Subcutaneous adipose tissue (tissue), 4 donors: ENCODE measurements around the gene SSH2. TPM values are rescaled to one million over a fixed set of nuclear protein-coding genes. Genes with fewer than 3 reads are reported as not detected.

ENCODE experiments used
- total RNA-seq, 4 donors: library from RNA; depleted of rRNA; stranded (reverse); fragments of >200 nt; gene quantifications; one replicate each; pipeline ENCODE4 v1.1.0, GENCODE V29; 2016
- TF ChIP-seq, protein P1 (sequence below): fragments of 450-650 bp; IDR thresholded peaks from one replicate; pipeline ENCODE4 v1.5.1; 2016; ENCODE audit warnings: low read depth, mild to moderate bottlenecking, control low read depth, antibody characterized with exemption, moderate library complexity

The SSH2 gene
- total RNA-seq, 4 donors from 2014 or later: 51.8 to 70.6 (median 61.4) TPM

DNA sequence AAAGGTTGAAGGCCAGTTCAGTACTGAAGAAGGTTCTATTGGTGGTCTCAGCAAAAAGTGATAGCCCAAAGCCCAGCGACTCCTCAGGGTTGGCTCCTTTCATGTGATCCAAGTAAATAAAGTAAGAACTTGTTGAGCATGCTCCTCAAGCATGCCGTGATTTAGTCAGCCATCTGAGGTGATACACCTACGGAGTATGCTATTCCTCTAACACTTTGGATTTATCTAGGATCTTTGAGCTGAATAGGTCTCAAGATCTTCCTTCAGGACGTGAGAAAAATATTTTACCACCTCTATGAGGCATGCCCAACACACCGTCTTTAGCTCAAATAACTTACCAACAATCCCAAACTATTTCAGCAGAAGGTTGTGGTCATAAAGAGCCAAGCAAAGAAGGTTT, 154.0 kb downstream of the SSH2 start:
- TF ChIP-seq, protein P1, sequence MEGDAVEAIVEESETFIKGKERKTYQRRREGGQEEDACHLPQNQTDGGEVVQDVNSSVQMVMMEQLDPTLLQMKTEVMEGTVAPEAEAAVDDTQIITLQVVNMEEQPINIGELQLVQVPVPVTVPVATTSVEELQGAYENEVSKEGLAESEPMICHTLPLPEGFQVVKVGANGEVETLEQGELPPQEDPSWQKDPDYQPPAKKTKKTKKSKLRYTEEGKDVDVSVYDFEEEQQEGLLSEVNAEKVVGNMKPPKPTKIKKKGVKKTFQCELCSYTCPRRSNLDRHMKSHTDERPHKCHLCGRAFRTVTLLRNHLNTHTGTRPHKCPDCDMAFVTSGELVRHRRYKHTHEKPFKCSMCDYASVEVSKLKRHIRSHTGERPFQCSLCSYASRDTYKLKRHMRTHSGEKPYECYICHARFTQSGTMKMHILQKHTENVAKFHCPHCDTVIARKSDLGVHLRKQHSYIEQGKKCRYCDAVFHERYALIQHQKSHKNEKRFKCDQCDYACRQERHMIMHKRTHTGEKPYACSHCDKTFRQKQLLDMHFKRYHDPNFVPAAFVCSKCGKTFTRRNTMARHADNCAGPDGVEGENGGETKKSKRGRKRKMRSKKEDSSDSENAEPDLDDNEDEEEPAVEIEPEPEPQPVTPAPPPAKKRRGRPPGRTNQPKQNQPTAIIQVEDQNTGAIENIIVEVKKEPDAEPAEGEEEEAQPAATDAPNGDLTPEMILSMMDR: no peak

DNA sequence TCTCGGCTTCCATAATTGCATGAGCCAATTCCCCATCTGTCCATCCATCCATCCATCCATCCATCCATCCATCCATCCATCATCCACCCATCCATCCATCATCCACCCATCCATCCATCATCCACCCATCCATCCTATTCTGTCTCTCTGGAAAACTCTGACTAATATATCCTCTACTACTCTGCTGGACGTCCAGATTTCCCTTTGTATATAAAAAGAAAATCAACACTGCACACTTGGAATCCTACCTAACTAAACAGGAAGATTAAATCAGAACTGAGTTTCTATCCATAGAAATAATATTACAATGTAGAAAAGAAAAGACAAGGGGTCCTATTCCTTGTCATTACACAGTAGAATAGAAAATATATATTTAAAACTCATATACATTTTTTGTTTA, 157.0 kb downstream of the SSH2 start:
- TF ChIP-seq, protein P1: no peak

DNA sequence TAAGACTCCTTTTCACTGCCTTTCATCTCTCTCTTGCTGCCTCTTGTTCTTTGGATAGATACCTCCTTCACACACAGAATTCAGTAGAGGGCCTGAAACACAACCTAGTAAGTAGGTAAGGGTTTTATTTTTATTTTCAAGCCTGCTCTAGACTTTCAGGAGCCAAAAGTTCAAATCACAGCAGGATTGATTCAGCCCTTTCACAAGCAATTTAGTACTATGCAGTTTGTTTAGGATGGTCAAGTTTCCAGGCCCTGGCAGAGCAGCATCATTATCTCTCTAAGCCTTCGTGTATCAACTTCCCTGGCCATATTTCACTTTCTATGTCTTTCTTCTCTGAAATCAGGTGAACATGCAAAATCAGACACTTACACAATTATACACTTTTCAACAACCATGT, 158.5 kb downstream of the SSH2 start:
- TF ChIP-seq, protein P1: no peak

DNA sequence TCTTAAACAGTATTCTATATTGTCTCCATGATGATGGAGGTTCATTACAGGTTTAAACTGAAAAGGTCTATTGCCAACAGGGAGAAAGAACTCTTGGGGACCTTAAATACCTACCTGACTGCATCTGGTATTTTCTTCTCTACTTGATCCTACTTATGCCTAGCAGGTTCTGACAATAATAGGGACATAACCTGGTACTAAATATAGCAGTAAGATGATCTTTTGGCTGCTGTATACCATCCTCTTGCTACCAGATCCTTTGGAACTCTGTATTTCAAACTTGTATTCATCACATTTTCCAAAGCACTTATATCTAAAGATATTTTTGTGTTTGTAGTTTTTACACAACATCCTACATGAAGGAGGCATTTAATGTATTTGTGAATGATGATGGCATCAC, 160.8 kb downstream of the SSH2 start:
- TF ChIP-seq, protein P1: no peak

DNA sequence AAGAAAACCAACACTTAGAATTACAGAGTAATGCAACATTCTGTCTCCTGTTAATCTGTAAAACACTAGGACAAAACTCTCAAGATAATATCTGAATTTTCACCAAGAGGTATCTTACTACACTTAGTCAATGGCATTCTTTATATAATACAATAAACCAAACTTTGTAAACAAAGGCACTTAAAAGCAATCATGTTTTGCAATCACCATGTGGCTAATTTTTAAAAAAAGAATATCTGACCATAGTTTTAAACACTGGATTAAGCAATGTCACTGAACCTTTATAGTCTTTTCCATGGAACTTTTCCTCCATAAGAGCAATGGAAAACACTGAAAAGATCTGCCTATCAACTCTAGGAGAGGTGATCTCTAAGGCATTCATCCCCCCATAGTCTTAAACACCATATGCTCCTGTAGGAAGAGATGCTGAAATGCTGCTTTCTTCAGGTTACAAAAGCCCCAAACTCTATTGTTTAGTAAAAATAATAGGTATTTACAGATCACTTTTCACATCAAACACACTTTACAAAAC, 163.2 kb downstream of the SSH2 start:
- TF ChIP-seq, protein P1: no peak

DNA sequence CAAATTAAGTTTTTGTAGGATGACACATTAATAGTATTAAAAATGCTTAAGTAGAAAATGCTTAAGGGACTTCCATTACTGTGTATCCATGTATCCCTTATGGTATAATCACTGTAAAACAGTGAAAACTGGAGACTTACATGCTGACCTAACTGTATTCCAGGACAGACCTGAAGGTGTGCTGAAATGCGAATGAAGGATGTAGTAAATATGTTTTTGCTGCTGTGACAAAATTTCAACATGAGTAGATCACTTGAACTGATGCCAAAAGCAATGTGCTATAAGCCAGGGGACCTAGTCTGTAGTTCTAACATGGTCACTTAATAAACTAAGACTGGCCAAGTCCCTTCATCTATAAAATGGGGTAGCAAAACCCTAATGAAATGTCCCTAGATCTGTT, 165.3 kb downstream of the SSH2 start:
- TF ChIP-seq, protein P1: no peak

DNA sequence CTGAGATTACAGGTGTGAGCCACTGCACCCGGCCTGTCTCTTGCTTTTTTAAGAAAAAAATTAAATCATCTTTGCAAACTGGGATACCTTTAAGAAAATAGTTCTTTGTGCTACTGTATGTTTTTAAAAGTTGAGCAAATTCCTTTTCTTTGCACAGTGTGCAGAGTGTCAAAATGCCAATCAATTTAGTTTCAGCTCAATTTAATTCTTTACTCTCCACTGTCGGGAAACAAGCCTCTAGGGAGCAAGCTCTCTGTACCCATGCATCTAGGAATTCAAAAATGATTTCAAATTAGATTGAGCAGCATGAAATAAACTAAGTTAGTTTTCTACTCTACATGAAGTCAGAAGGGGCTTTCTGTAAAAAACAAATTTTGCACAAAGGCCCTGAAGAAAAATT, 165.8 kb downstream of the SSH2 start:
- TF ChIP-seq, protein P1: no peak
